Stimulated activated effector memory CD8-positive, alpha-beta T cell treated with anti-CD3 and anti-CD28 coated beads, Interleukin-12 subunit alpha, Interleukin-12 subunit beta, amount 100 ng/mL, for 72 hours (primary cell): ENCODE data around the gene NDUFB10.

Experiments used
- ATAC-seq: fragments of 150-1000 bp; cut with Tn5 transposase; 2 replicates; pipeline ENCODE4 v1.10.0; 2021
- DNase-seq, 2 donors: peaks; one replicate each; pipeline ENCODE4 v3.0.0; 2021 to 2022; ENCODE audit warnings: low spot score in 2 of 2
- H3K27ac Mint-ChIP-seq: one replicate; pipeline ENCODE4 v1.8.0; 2022; ENCODE audit warnings: mild to moderate bottlenecking, mixed read lengths
- H3K36me3 Mint-ChIP-seq: one replicate; pipeline ENCODE4 v1.8.0; 2022; ENCODE audit warnings: mild to moderate bottlenecking, mixed read lengths
- H3K4me1 Mint-ChIP-seq: one replicate; pipeline ENCODE4 v1.8.0; 2022; ENCODE audit warnings: mixed read lengths
- H3K4me3 Mint-ChIP-seq: one replicate; pipeline ENCODE4 v1.8.0; 2022; ENCODE audit warnings: mild to moderate bottlenecking, mixed read lengths
- H3K9me3 Mint-ChIP-seq: one replicate; pipeline ENCODE4 v1.8.0; 2022; ENCODE audit warnings: mixed read lengths

NDUFB10 gene

DNA sequence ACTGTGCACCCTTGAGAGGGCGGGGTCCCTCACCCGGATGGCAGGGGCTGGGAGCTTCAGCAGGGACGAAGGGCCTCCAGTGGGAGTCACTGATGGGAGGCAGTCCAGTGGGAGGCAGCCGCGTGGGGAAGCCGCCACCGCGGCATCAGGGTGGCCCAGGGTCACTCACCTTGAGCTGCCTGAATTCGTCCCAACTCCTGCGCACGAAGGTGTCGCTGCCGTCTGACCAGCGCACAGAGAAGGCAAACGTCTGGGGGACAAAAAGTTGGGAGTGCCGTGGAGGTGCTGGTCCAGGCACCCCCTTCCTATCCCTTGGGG, 21.4 kb downstream of the NDUFB10 start:
- ATAC-seq (no peak), DNase-seq (no peak)
- Mint-ChIP-seq H3K4me3 (no peak overlapping the region), H3K27ac (no peak overlapping the region), H3K36me3 (peaks cover 34% of the 10 kb centered on the region), H3K9me3 (no peaks in the 10 kb centered on the region), H3K4me1 (peaks cover 29% of the 10 kb centered on the region)

DNA sequence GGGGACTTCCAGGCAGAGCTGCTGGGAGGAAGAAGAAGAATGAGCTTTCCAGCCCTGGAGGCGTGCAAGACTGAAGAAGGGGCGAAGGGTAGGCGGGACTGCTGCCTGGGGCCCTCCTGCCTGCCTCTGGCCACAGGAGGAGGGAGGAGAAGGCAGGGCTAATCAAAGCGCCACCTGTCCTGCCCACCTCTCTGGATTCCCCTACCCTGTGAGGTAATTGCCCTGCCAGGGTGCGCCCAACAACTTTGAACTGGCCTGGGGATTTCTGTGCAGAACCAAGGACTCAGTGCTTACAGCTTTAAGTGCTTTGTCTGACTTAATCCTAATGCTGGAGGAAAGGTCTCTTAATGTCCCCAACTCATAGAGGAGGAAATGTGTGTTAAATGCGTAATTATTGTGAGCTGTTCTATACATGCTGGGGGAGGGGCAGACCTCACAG, 22.1 kb downstream of the NDUFB10 start, which contains the start of gene NOXO1:
NOXO1 (minus strand) TSS at position 72 of the 439 bp plus-strand sequence. CDS start 290 bp downstream, outside the sequence.
- Mint-ChIP-seq H3K36me3 (peaks cover 34% of the 10 kb centered on the region), H3K27ac (no peak within 1 kb of the TSS), H3K4me1 (peaks cover 35% of the 10 kb centered on the region), H3K4me3 (no peak within 1 kb of the TSS), H3K9me3 (no peaks in the 10 kb centered on the region)
- ATAC-seq (no peak), DNase-seq (no peak)

DNA sequence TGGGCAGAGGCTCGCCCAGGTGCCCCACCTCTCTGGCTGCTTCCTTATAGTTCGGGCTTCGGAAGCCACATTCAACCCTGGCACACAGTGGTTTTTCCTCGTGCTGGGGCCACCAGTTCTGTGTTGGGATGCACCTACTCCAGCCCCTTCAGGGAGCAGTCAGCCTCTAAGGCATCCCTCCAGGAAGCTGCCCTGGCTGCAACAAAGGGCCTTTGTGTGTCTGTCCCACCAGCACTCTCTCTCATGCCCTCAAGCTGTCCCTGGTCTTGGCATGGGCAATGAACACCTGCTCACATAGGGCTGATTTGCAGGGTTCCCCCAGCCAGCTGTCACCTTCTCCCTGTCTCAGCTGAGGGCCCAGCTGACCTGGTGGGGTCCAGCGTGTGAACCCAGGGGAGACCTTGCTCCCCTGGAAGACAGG, 22.7 kb downstream of the NDUFB10 start:
- Mint-ChIP-seq H3K27ac (no peak overlapping the region), H3K9me3 (no peaks in the 10 kb centered on the region), H3K4me3 (no peak overlapping the region), H3K36me3 (peaks cover 35% of the 10 kb centered on the region), H3K4me1 (peaks cover 41% of the 10 kb centered on the region)
- ATAC-seq: no peak
- DNase-seq: no peak

DNA sequence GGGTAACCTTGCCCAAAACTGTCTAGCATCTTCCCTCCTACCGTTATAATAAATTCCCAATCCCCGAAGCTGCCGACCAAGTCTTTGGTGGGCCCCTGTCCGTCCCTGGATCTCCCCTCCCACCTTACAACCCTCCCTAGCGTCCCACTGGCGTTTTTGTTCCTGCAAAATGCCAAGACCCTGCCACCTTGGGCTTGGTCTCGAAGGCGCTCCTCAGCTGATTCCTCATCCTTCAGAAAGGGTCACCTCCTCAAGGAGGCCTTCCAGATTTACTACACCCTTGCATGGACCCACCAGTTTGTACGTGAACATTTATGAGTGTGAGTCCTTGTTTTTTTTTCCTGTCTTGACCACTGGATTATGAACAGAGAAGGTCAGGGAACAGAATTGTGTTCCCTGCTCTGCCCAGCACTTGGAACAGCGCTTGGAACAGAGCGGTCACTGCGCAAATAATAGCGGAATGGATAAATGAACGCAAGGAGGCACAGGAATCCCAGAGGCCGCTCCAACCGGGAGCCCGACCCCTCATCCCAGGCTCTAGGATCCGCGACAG, 23.7 kb downstream of the NDUFB10 start:
- peak overlapping the region; percentile 74 for H3K4me3 Mint-ChIP-seq
- DNase-seq (no peak), ATAC-seq (no peak)
- peaks cover 30% of the 10 kb centered on the region for H3K36me3 Mint-ChIP-seq
- peaks cover 41% of the 10 kb centered on the region for H3K4me1 Mint-ChIP-seq
- H3K27ac Mint-ChIP-seq: no peak overlapping the region
- no peaks in the 10 kb centered on the region for H3K9me3 Mint-ChIP-seq

DNA sequence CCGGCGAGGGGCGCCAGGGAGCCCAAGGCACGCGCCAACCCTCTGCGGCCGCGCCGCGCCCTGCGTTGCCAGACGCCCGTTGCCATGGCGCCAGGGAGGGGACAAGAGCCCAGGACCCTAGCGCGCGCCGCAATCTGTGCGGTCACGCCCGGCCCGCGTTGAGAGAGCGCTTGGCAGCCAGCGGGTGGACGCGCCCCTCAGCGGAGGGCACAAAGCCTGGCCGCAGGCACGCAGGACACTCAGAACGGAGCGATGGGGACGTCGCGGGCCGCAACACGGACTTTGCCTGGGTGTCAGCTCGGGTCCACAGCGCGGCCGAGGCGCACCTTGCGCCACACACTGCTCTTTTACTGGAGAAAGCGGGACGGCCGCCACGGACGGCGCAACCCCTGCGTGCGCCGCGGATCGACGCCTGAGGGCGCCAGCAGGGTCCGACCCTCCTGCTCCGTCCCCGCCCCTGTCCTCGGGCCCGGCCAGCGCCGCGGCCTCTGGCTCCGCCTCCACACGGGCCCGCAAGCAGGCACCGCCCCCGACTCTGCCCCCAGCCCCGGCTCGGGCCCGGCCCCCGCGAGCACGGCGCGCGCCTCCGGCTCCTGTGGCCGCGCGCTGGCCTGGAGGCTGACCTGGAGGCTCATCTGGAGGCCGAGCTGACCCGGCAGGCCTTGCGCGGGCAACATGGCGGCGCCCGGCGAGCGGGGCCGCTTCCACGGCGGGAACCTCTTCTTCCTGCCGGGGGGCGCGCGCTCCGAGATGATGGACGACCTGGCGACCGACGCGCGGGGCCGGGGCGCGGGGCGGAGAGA, 24.4 kb downstream of the NDUFB10 start, which contains the start of gene GFER:
GFER (plus strand) TSS at position 650 of the 803 bp plus-strand sequence; CDS start at position 676, 26 bp downstream.
- no peaks in the 10 kb centered on the region for H3K9me3 Mint-ChIP-seq
- H3K4me1 Mint-ChIP-seq: peaks cover 41% of the 10 kb centered on the region
- peak within 1 kb of the TSS; percentile 74 for H3K4me3 Mint-ChIP-seq
- ATAC-seq (peak; percentile 88), DNase-seq (peak; percentile 80 to 92)
- peaks cover 24% of the 10 kb centered on the region for H3K36me3 Mint-ChIP-seq
- no peak within 1 kb of the TSS for H3K27ac Mint-ChIP-seq

DNA sequence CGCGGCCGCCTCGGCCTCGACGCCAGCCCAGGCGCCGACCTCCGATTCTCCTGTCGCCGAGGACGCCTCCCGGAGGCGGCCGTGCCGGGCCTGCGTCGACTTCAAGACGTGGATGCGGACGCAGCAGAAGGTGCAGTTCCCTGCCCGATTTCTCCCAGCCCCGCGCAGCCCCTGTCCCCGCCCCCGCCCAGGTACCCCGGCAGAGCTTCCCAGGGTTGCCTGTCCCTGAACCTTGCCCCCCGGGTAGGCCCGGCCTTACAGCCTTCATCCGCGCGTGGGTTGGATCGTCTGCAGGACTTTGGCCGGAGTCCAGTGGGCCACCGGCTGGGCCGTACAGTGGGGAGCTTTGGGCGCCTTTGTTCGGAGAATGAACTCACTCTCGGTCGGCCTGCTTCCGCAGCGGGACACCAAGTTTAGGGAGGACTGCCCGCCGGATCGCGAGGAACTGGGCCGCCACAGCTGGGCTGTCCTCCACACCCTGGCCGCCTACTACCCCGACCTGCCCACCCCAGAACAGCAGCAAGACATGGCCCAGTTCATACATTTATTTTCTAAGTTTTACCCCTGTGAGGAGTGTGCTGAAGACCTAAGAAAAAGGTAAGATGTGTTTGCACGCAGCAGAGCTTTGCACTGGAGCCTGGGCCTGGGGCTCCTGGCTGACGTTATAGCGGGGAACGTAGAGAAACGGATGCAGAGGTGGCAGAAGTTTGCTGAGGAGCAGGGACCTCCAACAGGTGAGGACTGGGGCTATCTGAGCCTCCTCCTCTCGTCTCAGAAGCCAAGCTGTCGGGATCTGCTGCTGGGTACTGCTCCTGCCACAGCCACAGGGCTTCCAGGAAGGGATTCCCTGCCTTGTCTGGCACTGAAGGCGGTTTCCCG, 25.2 kb downstream of the NDUFB10 start:
- H3K4me3 Mint-ChIP-seq: peak overlapping the region; percentile 74
- peaks cover 41% of the 10 kb centered on the region for H3K4me1 Mint-ChIP-seq
- no peak overlapping the region for H3K27ac Mint-ChIP-seq
- ATAC-seq (peak; percentile 39), DNase-seq (no peak)
- peaks cover 23% of the 10 kb centered on the region for H3K36me3 Mint-ChIP-seq
- H3K9me3 Mint-ChIP-seq: no peaks in the 10 kb centered on the region

DNA sequence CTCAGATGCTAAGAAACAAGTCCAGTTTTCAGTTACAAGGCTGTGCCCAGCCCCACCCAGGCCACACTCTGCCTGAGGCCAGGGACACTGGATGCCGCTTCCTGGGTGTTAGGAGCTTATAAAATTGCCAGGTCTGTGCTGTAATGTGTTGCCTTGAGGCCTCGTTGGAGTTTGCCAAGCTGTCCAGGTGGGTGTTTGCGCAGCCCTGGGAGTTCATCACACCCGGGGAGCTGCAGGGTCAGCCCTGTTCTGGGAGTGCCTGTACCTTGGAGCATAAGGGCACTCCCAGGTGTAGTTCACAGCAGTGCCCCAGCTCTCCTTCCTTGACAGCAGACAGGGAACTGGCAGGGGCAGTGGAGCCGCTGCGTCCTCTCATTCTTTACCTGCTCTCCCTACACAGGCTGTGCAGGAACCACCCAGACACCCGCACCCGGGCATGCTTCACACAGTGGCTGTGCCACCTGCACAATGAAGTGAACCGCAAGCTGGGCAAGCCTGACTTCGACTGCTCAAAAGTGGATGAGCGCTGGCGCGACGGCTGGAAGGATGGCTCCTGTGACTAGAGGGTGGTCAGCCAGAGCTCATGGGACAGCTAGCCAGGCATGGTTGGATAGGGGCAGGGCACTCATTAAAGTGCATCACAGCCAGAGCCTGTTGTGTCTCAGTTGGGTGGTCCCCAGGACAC, 26.3 kb downstream of the NDUFB10 start:
- no peaks in the 10 kb centered on the region for H3K9me3 Mint-ChIP-seq
- H3K4me3 Mint-ChIP-seq: peak overlapping the region; percentile 74
- peaks cover 41% of the 10 kb centered on the region for H3K4me1 Mint-ChIP-seq
- peaks cover 23% of the 10 kb centered on the region for H3K36me3 Mint-ChIP-seq
- DNase-seq (no peak), ATAC-seq (no peak)
- H3K27ac Mint-ChIP-seq: no peak overlapping the region

DNA sequence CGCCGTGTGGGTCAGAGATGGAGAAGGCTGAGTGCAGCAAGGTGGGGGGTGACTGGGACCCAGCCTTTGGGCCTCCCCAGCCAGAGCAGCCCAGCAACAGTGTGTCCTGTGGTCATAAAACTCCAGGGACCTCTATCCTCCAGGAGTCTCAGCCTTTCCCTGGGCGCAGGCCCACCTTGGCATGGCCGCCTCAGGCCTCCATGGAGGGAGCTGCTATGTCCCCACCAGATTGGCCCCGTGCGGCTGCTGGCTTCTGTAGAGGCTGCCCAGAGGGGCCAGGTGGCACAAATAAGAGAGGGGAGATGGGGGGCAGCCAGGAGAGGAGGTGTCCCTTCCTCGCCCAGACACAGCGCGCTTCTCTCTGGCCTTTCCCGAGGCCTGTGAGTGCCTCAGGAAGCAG, 27.9 kb downstream of the NDUFB10 start:
- H3K4me3 Mint-ChIP-seq: no peak overlapping the region
- no peaks in the 10 kb centered on the region for H3K9me3 Mint-ChIP-seq
- peak overlapping the region; percentile 44 for H3K27ac Mint-ChIP-seq
- no peak for ATAC-seq
- peaks cover 42% of the 10 kb centered on the region for H3K4me1 Mint-ChIP-seq
- DNase-seq: no peak
- peaks cover 32% of the 10 kb centered on the region for H3K36me3 Mint-ChIP-seq

DNA sequence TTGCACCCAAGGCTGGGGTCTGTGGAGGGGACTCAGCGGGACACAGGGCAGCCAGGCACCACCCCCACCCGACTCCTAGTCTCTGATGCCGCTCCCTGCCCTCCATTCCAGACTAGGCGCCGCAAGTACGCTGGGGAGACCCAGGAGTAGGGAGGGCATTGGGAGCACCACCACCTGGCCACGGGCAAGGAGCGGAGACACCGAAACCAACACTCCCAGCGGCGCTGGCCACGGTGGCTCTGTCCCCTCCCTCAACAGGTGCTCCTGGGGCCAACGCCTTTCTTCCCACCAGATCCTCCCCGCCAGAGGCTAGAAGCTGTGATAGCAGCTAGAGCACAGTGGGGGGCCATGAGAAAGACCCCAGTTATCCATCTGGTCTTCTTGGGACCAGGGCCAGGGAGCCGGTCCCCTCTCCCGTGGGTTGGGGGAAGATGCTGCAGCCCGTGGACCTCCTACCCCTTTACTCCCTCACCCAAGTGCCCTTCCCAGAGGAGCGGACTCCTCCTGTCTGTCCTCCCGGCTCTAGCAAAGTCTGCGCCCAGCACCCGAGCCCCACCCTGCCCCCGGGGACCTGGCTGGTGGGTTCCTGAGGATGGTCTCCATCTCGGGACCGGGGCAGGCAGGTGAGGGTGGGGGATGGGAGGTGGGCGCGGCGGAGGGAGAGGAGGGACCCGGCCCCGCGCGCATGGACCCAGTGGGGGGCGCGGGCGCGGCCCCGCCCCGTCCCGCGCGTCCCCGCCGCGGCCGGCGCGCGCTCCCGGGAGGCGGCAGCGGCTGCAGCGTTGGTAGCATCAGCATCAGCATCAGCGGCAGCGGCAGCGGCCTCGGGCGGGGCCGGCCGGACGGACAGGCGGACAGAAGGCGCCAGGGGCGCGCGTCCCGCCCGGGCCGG, 30.1 kb downstream of the NDUFB10 start, which contains the start of gene SYNGR3:
SYNGR3 (plus strand) TSS at position 762 of the 892 bp plus-strand sequence. CDS start 133 bp downstream, outside the sequence.
- Mint-ChIP-seq H3K9me3 (no peaks in the 10 kb centered on the region), H3K36me3 (peaks cover 38% of the 10 kb centered on the region), H3K4me3 (peak within 1 kb of the TSS; percentile 78), H3K4me1 (peaks cover 47% of the 10 kb centered on the region), H3K27ac (no peak within 1 kb of the TSS)
- DNase-seq: no peak
- no peak for ATAC-seq

DNA sequence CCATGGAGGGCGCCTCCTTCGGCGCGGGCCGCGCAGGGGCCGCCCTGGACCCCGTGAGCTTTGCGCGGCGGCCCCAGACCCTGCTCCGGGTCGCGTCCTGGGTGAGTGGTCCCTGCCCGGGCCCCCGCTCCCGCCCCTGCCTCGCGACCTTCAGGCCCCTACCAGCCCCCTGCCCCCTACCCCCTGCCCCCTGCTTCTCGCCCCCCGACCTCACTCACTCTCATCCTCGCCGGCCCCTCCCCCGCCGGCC, 30.7 kb downstream of the NDUFB10 start:
- ATAC-seq (no peak), DNase-seq (no peak)
- Mint-ChIP-seq H3K4me1 (peaks cover 41% of the 10 kb centered on the region), H3K9me3 (no peaks in the 10 kb centered on the region), H3K4me3 (peak overlapping the region; percentile 78), H3K36me3 (peaks cover 37% of the 10 kb centered on the region), H3K27ac (no peak overlapping the region)

DNA sequence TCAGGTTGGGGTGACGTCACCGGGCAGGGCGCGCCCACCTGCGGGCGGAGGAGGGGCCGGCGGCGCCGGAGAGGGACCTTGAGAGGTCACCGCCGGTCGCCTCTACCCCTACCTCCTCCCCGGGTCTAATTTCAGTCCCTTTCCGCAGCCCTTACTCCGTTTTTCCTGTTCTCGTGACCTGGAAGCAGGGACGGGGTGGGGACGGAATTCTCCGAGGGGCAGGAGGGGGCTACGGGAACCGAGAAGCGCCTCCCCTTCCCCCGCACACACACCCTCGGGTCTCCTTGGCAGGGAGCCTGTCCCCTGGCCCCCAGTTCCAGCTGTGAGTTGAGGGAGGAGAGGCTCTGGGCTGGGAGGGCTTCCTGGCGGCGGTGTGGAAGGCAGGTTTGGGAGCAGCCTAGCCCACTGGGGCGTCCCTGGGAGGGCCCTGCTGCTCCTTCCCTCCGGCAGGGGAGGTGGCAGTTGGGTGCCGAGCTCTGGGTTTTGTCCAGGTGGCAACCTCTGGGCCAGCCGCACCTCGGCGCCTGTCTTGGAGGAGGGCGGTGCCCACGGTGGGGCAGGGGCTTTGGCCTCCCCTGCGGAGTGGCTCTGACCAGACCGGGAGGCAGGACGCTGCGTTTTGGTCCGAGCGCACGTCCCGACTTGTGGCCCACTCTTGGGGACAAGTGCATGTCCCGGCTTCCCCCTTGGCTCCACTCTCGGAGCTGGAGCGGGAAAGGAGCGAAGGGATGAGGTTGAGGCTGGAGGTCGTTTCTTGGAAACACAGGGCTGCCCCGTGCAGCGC, 31.2 kb downstream of the NDUFB10 start:
- Mint-ChIP-seq H3K4me1 (peaks cover 39% of the 10 kb centered on the region), H3K27ac (peak overlapping the region; percentile 76), H3K4me3 (peak overlapping the region; percentile 78), H3K36me3 (peaks cover 36% of the 10 kb centered on the region), H3K9me3 (no peaks in the 10 kb centered on the region)
- peak; percentile 46 to 79 for DNase-seq
- peak; percentile 14 for ATAC-seq

DNA sequence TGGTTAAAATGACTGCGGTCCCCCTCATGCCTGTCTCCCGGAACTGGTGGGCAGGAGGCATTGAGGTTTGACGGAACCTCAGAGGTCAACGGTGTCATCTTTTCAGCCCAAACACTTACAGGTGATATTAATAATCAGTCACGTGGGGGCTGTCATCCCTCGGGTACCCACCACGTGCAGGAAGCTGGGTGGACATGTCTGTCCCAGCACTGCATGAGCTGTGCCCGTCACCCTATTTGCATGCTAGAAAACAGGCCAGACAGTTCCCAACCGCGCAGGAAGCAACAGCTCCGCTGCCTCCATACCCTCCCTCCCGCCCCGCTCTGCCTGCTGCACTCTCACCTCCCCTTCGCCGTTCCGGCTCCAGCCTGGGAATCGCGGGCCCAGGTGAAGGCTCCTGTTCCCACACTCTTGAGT, 31.8 kb downstream of the NDUFB10 start:
- Mint-ChIP-seq H3K4me3 (peak overlapping the region; percentile 78), H3K36me3 (peaks cover 32% of the 10 kb centered on the region), H3K4me1 (peaks cover 40% of the 10 kb centered on the region), H3K27ac (peak overlapping the region; percentile 76), H3K9me3 (no peaks in the 10 kb centered on the region)
- ATAC-seq (peak; percentile 62), DNase-seq (no peak)

DNA sequence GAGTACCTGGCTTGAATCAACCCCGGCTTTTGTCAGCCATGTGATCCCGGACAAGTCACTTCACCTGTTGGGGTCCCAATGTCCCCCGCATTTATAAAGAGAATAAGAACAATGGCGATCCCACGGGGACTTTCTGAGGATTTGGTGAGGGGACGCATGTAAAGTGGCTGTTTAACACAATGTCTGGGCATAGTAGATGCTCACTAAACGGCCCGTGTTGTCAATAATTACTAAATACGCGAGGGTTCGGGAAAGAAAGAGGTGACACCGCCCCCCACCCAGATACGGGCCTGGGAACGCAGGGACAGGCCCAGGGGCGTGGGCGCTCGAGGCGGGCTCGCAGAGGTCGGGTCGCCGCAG, 32.2 kb downstream of the NDUFB10 start:
- peak overlapping the region; percentile 78 for H3K4me3 Mint-ChIP-seq
- peaks cover 28% of the 10 kb centered on the region for H3K36me3 Mint-ChIP-seq
- DNase-seq (no peak), ATAC-seq (no peak)
- no peaks in the 10 kb centered on the region for H3K9me3 Mint-ChIP-seq
- H3K4me1 Mint-ChIP-seq: peaks cover 39% of the 10 kb centered on the region
- peak overlapping the region; percentile 76 for H3K27ac Mint-ChIP-seq
